Measurements from ENCODE around the gene LRP8.
"Not testable (repeated sequence)": the region's sequence is repeated elsewhere in the genome, so short reads cannot be mapped to it uniquely, and the experiment has no call there.

LRP8 gene

GRCh38 chr1:53284224-53285020 is 43.4 kb downstream of the LRP8 start:
- Histone ChIP-seq H3K27me3 (ENCODE audit: control insufficient read depth in 2 of 2, insufficient read depth in 2 of 2, low read length in 2 of 2) (no peaks in the 10 kb centered on the region), H3K4me1 (ENCODE audit: control insufficient read depth in 2 of 2, insufficient read depth in 2 of 2, low read length in 2 of 2) (no peaks in the 10 kb centered on the region), H3K36me3 (ENCODE audit: control insufficient read depth in 2 of 2, insufficient read depth in 2 of 2, low read length in 2 of 2) (no peaks in the 10 kb centered on the region), H3K27ac (ENCODE audit: low read depth in 2 of 2, low read length in 2 of 2) (no peak overlapping the region), H3K9ac (ENCODE audit: low read depth in 1 of 2, low read length in 2 of 2) (no peak overlapping the region), H3K9me3 (ENCODE audit: control insufficient read depth in 2 of 2, low read length in 2 of 2) (no peaks in the 10 kb centered on the region), H3K4me3 (ENCODE audit: low read length in 2 of 2) (no peak overlapping the region)

- not testable (repeated sequence) for H3K36me3 ChIP-seq (ENCODE audit: control insufficient read depth in 2 of 2, insufficient read depth in 2 of 2, low read length in 2 of 2); H3K4me1 ChIP-seq (ENCODE audit: control insufficient read depth in 2 of 2, insufficient read depth in 2 of 2, low read length in 2 of 2); H3K9me3 ChIP-seq (ENCODE audit: control insufficient read depth in 2 of 2, low read length in 2 of 2); H3K4me3 ChIP-seq (ENCODE audit: low read length in 2 of 2); H3K27me3 ChIP-seq (ENCODE audit: control insufficient read depth in 2 of 2, insufficient read depth in 2 of 2, low read length in 2 of 2); H3K9ac ChIP-seq (ENCODE audit: low read depth in 1 of 2, low read length in 2 of 2); H3K27ac ChIP-seq (ENCODE audit: low read depth in 2 of 2, low read length in 2 of 2)
Measured at GRCh38 chr1:53283156-53283555, 44.7 kb downstream of the LRP8 start.

- Histone ChIP-seq H3K27me3 (ENCODE audit: control insufficient read depth in 2 of 2, insufficient read depth in 2 of 2, low read length in 2 of 2) (no peaks in the 10 kb centered on the region), H3K4me3 (ENCODE audit: low read length in 2 of 2) (no peak overlapping the region), H3K4me1 (ENCODE audit: control insufficient read depth in 2 of 2, insufficient read depth in 2 of 2, low read length in 2 of 2) (no peaks in the 10 kb centered on the region), H3K27ac (ENCODE audit: low read depth in 2 of 2, low read length in 2 of 2) (no peak overlapping the region), H3K9me3 (ENCODE audit: control insufficient read depth in 2 of 2, low read length in 2 of 2) (no peaks in the 10 kb centered on the region), H3K9ac (ENCODE audit: low read depth in 1 of 2, low read length in 2 of 2) (no peak overlapping the region), H3K36me3 (ENCODE audit: control insufficient read depth in 2 of 2, insufficient read depth in 2 of 2, low read length in 2 of 2) (no peaks in the 10 kb centered on the region)
Measured at GRCh38 chr1:53281133-53281532, 46.7 kb downstream of the LRP8 start.

- Histone ChIP-seq H3K4me3 (ENCODE audit: low read length in 2 of 2) (no peak overlapping the region), H3K9ac (ENCODE audit: low read depth in 1 of 2, low read length in 2 of 2) (no peak overlapping the region), H3K9me3 (ENCODE audit: control insufficient read depth in 2 of 2, low read length in 2 of 2) (no peaks in the 10 kb centered on the region), H3K27me3 (ENCODE audit: control insufficient read depth in 2 of 2, insufficient read depth in 2 of 2, low read length in 2 of 2) (no peaks in the 10 kb centered on the region), H3K4me1 (ENCODE audit: control insufficient read depth in 2 of 2, insufficient read depth in 2 of 2, low read length in 2 of 2) (no peaks in the 10 kb centered on the region), H3K36me3 (ENCODE audit: control insufficient read depth in 2 of 2, insufficient read depth in 2 of 2, low read length in 2 of 2) (no peaks in the 10 kb centered on the region), H3K27ac (ENCODE audit: low read depth in 2 of 2, low read length in 2 of 2) (no peak overlapping the region)
Measured at GRCh38 chr1:53280496-53280895, 47.4 kb downstream of the LRP8 start.

- no peaks in the 10 kb centered on the region for H3K36me3 ChIP-seq (ENCODE audit: control insufficient read depth in 2 of 2, insufficient read depth in 2 of 2, low read length in 2 of 2)
- no peak overlapping the region for H3K9ac ChIP-seq (ENCODE audit: low read depth in 1 of 2, low read length in 2 of 2)
- H3K27ac ChIP-seq (ENCODE audit: low read depth in 2 of 2, low read length in 2 of 2) = no peak overlapping the region
- H3K4me3 ChIP-seq (ENCODE audit: low read length in 2 of 2) = no peak overlapping the region
- no peaks in the 10 kb centered on the region for H3K4me1 ChIP-seq (ENCODE audit: control insufficient read depth in 2 of 2, insufficient read depth in 2 of 2, low read length in 2 of 2)
- no peaks in the 10 kb centered on the region for H3K9me3 ChIP-seq (ENCODE audit: control insufficient read depth in 2 of 2, low read length in 2 of 2)
- H3K27me3 ChIP-seq (ENCODE audit: control insufficient read depth in 2 of 2, insufficient read depth in 2 of 2, low read length in 2 of 2) = no peaks in the 10 kb centered on the region
Measured at GRCh38 chr1:53279296-53280200, 48.3 kb downstream of the LRP8 start.

- Histone ChIP-seq H3K9me3 (ENCODE audit: control insufficient read depth in 2 of 2, low read length in 2 of 2) (no peaks in the 10 kb centered on the region), H3K4me3 (ENCODE audit: low read length in 2 of 2) (no peak overlapping the region), H3K36me3 (ENCODE audit: control insufficient read depth in 2 of 2, insufficient read depth in 2 of 2, low read length in 2 of 2) (no peaks in the 10 kb centered on the region), H3K9ac (ENCODE audit: low read depth in 1 of 2, low read length in 2 of 2) (no peak overlapping the region), H3K4me1 (ENCODE audit: control insufficient read depth in 2 of 2, insufficient read depth in 2 of 2, low read length in 2 of 2) (no peaks in the 10 kb centered on the region), H3K27me3 (ENCODE audit: control insufficient read depth in 2 of 2, insufficient read depth in 2 of 2, low read length in 2 of 2) (no peaks in the 10 kb centered on the region), H3K27ac (ENCODE audit: low read depth in 2 of 2, low read length in 2 of 2) (no peak overlapping the region)
Measured at GRCh38 chr1:53278298-53278725, 49.6 kb downstream of the LRP8 start.

- no peaks in the 10 kb centered on the region for H3K36me3 ChIP-seq (ENCODE audit: control insufficient read depth in 2 of 2, insufficient read depth in 2 of 2, low read length in 2 of 2)
Measured at GRCh38 chr1:53277326-53277725, 50.5 kb downstream of the LRP8 start.

GRCh38 chr1:53276902-53277281 is 51.0 kb downstream of the LRP8 start:
- Histone ChIP-seq H3K4me1 (ENCODE audit: control insufficient read depth in 2 of 2, insufficient read depth in 2 of 2, low read length in 2 of 2) (no peaks in the 10 kb centered on the region), H3K9ac (ENCODE audit: low read depth in 1 of 2, low read length in 2 of 2) (no peak overlapping the region), H3K27me3 (ENCODE audit: control insufficient read depth in 2 of 2, insufficient read depth in 2 of 2, low read length in 2 of 2) (no peaks in the 10 kb centered on the region), H3K9me3 (ENCODE audit: control insufficient read depth in 2 of 2, low read length in 2 of 2) (no peaks in the 10 kb centered on the region), H3K27ac (ENCODE audit: low read depth in 2 of 2, low read length in 2 of 2) (no peak overlapping the region), H3K36me3 (ENCODE audit: control insufficient read depth in 2 of 2, insufficient read depth in 2 of 2, low read length in 2 of 2) (no peaks in the 10 kb centered on the region), H3K4me3 (ENCODE audit: low read length in 2 of 2) (no peak overlapping the region)

More at GRCh38 chr1:53277326-53277725, 50.5 kb downstream of the LRP8 start:
- Histone ChIP-seq H3K27ac (ENCODE audit: low read depth in 2 of 2, low read length in 2 of 2) (no peak overlapping the region), H3K9ac (ENCODE audit: low read depth in 1 of 2, low read length in 2 of 2) (no peak overlapping the region), H3K4me1 (ENCODE audit: control insufficient read depth in 2 of 2, insufficient read depth in 2 of 2, low read length in 2 of 2) (no peaks in the 10 kb centered on the region), H3K27me3 (ENCODE audit: control insufficient read depth in 2 of 2, insufficient read depth in 2 of 2, low read length in 2 of 2) (no peaks in the 10 kb centered on the region), H3K9me3 (ENCODE audit: control insufficient read depth in 2 of 2, low read length in 2 of 2) (no peaks in the 10 kb centered on the region), H3K4me3 (ENCODE audit: low read length in 2 of 2) (no peak overlapping the region)

- no peak overlapping the region for H3K27ac ChIP-seq (ENCODE audit: low read depth in 2 of 2, low read length in 2 of 2)
- no peaks in the 10 kb centered on the region for H3K4me1 ChIP-seq (ENCODE audit: control insufficient read depth in 2 of 2, insufficient read depth in 2 of 2, low read length in 2 of 2)
- no peaks in the 10 kb centered on the region for H3K27me3 ChIP-seq (ENCODE audit: control insufficient read depth in 2 of 2, insufficient read depth in 2 of 2, low read length in 2 of 2)
- H3K9ac ChIP-seq (ENCODE audit: low read depth in 1 of 2, low read length in 2 of 2) = no peak overlapping the region
- H3K9me3 ChIP-seq (ENCODE audit: control insufficient read depth in 2 of 2, low read length in 2 of 2) = no peaks in the 10 kb centered on the region
- no peaks in the 10 kb centered on the region for H3K36me3 ChIP-seq (ENCODE audit: control insufficient read depth in 2 of 2, insufficient read depth in 2 of 2, low read length in 2 of 2)
- H3K4me3 ChIP-seq (ENCODE audit: low read length in 2 of 2) = no peak overlapping the region
Measured at GRCh38 chr1:53276153-53276901, 51.5 kb downstream of the LRP8 start.

- Histone ChIP-seq H3K4me3 (ENCODE audit: low read length in 2 of 2) (no peak overlapping the region), H3K9me3 (ENCODE audit: control insufficient read depth in 2 of 2, low read length in 2 of 2) (no peaks in the 10 kb centered on the region), H3K36me3 (ENCODE audit: control insufficient read depth in 2 of 2, insufficient read depth in 2 of 2, low read length in 2 of 2) (no peaks in the 10 kb centered on the region), H3K27ac (ENCODE audit: low read depth in 2 of 2, low read length in 2 of 2) (no peak overlapping the region), H3K27me3 (ENCODE audit: control insufficient read depth in 2 of 2, insufficient read depth in 2 of 2, low read length in 2 of 2) (no peaks in the 10 kb centered on the region), H3K4me1 (ENCODE audit: control insufficient read depth in 2 of 2, insufficient read depth in 2 of 2, low read length in 2 of 2) (no peaks in the 10 kb centered on the region), H3K9ac (ENCODE audit: low read depth in 1 of 2, low read length in 2 of 2) (no peak overlapping the region)
Measured at GRCh38 chr1:53275566-53275965, 52.3 kb downstream of the LRP8 start.

Measured in mucosa of rectum (tissue), 2 donors.